ES-I3 (cell line): ENCODE data around the gene CTIF.

Experiments used
- H3K36me3 ChIP-seq: 2 replicates; pipeline ENCODE4 v1.6.1; 2013; ENCODE audit warnings: mild to moderate bottlenecking, low read length, control low read depth, moderate library complexity; ENCODE audit not compliant: insufficient read depth
- H3K4me1 ChIP-seq: 2 replicates; pipeline ENCODE4 v1.6.1; 2013; ENCODE audit warnings: mild to moderate bottlenecking, control low read depth, low read length; ENCODE audit not compliant: insufficient read depth
- H3K9ac ChIP-seq: 2 replicates; pipeline ENCODE4 v1.6.1; 2013; ENCODE audit warnings: low read depth, mild to moderate bottlenecking, low read length, moderate library complexity
- H3K9me3 ChIP-seq: 2 replicates; pipeline ENCODE4 v1.6.1; 2013; ENCODE audit warnings: mild to moderate bottlenecking, low read length, moderate library complexity; ENCODE audit not compliant: control insufficient read depth, insufficient read depth

CTIF gene

GRCh38 chr18:48661421-48661820 lies 122.6 kb downstream of the CTIF start:
- Histone ChIP-seq H3K4me1 (peaks cover 6% of the 10 kb centered on the region; the same call in 1 of the 2 replicates), H3K36me3 (no peaks in the 10 kb centered on the region), H3K9me3 (no peaks in the 10 kb centered on the region), H3K9ac (no peak overlapping the region)

GRCh38 chr18:48662011-48662661 lies 123.3 kb downstream of the CTIF start:
- Histone ChIP-seq H3K36me3 (no peaks in the 10 kb centered on the region), H3K9me3 (no peaks in the 10 kb centered on the region), H3K9ac (no peak overlapping the region), H3K4me1 (peaks cover 6% of the 10 kb centered on the region; the same call in 1 of the 2 replicates)

DNA sequence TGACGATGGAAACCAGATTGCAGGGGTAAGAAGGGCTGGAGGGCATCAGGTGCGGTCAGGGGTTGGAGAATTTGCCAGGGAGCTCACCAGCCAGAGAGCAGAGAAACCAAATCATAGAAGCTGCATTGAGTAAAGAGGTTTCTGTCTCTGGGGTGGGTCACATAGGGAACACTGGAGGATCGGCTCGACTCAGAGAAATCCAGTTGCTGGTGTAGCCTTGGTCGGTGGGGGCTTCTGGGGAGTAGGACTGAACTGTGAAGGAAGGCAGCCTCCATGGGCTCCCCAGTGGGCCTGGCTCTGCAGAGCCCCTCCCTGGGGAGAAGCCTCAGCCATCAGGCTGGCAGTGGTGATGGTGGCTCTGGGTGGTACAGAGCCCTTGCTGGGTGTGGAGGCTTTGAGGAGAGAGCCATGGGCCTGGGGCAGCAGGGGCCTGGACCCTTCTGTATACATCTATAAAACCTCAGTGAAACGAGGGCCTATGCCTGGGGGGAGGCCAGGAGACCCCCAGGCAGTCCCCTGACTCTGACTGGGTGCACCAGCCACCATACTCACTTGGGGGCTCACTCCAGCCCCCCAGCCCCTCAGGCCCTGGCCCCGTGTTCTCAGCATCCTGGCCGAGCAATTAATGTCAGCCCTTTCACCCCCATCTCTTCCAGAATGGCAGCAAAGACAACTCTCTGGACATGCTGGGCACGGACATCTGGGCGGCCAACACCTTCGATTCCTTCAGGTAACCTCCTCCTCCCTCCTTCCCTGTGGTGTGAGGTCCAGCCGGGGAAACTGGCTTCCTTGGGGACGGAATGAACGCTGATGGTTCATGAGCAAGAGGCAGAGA lies 124.5 kb downstream of the CTIF start:
- Histone ChIP-seq H3K36me3 (no peaks in the 10 kb centered on the region), H3K9ac (no peak overlapping the region), H3K4me1 (peaks cover 6% of the 10 kb centered on the region; the same call in 1 of the 2 replicates), H3K9me3 (no peaks in the 10 kb centered on the region)

DNA sequence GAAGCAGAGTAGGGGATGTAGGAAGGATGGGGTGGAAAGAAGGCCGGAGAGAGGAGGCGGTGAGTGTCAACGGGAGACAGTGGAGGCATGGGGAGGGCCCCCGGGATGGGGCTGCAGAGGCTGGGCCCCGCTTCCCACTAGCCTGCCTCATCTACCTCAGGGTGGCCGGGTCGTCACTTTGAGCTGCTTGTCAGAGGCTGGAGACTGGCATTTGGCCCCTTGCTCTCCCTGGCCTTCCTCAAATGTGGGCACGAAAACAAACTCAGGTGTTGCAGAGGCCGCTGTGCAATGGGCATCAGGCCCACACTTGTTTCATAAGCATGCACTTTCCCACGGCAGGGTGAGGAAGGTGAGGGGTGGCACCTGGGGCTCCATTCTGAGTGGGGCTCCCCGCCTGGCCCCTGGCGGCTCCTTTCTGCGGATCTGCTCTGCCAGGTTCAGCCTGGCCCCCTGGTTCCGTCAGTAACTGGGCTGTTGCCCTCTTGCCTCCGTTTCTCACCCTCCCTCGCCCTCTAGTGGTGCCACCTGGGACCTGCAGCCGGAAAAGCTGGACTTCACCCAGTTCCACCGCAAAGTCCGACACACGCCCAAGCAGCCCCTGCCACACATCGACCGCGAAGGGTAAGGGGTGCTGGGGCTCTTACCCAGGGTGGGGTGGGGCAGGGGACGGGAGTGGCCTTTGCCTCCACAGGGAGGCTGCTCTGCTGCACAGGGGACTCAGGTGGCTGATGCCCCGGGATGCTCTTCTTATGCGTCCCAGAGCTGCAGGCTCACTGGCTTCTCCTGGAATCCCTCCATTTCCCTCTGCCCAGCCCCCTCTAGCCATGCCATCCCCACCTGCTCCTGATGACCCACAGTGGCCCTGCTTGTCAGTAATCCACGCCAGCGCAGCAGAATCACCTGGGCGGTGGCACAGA lies 125.4 kb downstream of the CTIF start:
- H3K9me3 ChIP-seq: no peaks in the 10 kb centered on the region
- peaks cover 6% of the 10 kb centered on the region; the same call in 1 of the 2 replicates for H3K4me1 ChIP-seq
- H3K9ac ChIP-seq: no peak overlapping the region
- no peaks in the 10 kb centered on the region; the same call in 1 of the 2 replicates for H3K36me3 ChIP-seq

GRCh38 chr18:48665654-48666053 lies 126.8 kb downstream of the CTIF start:
- Histone ChIP-seq H3K9me3 (peaks cover 3% of the 10 kb centered on the region; the same call in 1 of the 2 replicates), H3K9ac (no peak overlapping the region), H3K4me1 (peaks cover 6% of the 10 kb centered on the region; the same call in 1 of the 2 replicates), H3K36me3 (no peaks in the 10 kb centered on the region; the same call in 1 of the 2 replicates)

DNA sequence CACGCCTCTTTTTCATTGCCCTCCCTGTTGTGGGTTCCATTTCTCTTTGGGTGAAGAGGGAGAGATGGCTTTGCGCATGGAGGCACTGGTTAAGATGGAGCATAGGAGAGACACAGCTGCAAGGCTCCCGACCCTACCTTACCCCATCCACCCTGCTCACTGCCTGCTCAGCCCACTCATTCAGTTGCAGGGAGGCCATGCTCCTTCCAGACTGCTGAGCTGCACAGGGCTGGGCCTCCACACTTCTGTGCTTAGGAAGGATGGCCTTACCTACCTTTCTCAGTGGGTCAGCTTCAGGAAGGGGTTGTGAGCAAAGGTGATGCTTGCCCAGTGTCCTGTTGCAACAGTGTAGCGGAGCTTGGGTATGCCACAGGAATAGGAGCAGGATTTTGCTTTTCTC lies 127.8 kb downstream of the CTIF start:
- Histone ChIP-seq H3K4me1 (peaks cover 4% of the 10 kb centered on the region; the same call in 1 of the 2 replicates), H3K36me3 (no peaks in the 10 kb centered on the region; the same call in 1 of the 2 replicates), H3K9ac (no peak overlapping the region), H3K9me3 (peaks cover 7% of the 10 kb centered on the region; the same call in 1 of the 2 replicates)

DNA sequence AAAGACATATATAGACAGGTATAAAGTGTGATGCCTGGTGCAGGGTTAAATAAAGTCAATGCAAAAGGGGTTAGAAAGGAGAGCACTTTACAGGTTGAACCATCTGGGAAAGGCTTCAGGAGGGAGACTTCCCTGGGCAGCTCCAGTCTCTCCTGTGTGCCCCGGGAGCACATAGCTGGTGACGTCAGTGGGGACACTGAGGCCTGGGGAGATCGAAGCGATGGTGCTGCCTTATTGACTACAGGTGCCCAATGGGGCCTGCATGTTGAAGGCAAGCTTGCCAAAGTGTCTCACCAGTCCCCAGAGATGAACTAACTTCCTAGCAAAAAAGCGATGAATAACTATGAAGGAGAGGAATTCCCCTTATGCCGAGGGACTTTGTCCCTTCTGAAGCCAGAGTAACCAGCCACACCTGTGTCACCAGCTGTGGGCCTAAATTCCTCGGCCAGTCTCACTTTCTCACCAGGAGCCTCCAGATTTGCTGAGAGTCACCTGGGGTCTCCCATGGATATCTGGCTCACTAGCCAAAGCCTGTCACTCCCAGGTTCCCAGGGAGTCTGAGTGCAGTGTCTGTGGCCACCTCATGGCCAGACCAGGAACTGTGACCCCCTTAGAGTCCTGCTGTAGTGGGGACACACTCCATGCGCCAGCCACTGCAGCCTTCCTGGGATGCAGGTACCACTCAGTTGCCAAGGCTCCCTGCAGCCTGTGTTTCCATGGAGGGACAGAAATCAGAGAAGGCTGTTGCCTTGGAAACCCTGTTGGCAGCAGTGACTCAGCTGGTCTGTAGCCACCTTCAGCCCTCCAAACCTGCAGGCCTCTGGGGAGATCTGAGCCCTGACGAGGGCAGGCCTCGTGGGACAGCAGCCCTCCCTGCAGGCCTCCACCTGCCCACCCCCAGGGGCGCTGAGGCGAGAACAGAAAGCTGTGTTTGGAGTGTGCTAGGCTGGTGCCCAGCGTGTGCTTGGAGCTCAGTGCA lies 128.7 kb downstream of the CTIF start:
- H3K9ac ChIP-seq: no peak overlapping the region
- no peaks in the 10 kb centered on the region; the same call in 1 of the 2 replicates for H3K4me1 ChIP-seq
- H3K36me3 ChIP-seq: no peaks in the 10 kb centered on the region; the same call in 1 of the 2 replicates
- peaks cover 8% of the 10 kb centered on the region; the same call in 1 of the 2 replicates for H3K9me3 ChIP-seq

DNA sequence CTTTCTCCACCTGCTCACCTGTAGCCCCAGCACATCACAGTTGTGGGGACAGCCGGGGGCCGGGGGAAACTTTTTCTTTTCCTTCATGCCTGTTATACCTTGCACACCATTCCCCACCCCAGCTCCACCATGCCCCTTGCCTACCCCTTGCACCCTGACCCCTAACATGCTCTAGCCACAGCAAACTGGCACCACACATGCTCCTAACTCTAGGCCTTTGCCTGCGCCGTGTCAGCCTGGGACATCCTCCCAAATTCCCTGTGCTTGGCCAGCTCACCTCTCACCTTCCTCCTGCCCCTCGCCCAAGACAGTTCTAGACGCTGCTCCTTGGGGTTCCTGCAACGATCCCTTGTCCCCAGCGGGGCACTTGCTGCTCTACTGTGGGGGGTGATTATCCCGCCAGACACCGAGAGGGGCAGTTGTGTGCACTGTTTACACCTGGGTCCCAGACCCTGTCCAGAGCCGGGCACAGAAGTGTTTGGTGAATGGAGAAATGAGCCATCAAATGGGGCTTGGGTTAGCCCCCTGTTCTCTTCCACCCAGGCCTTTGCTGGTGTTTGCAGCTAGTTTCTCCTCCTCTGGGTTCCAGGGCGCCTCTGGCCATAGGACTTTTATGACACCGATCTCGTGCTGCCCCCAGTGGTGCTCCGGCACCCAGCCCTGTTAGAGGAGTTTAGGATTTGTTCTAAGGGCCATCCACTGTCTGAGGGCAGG lies 129.8 kb downstream of the CTIF start:
- Histone ChIP-seq H3K9ac (no peak overlapping the region), H3K4me1 (no peaks in the 10 kb centered on the region), H3K36me3 (no peaks in the 10 kb centered on the region; the same call in 1 of the 2 replicates), H3K9me3 (peaks cover 8% of the 10 kb centered on the region; the same call in 1 of the 2 replicates)

GRCh38 chr18:48669180-48669675 lies 130.4 kb downstream of the CTIF start:
- Histone ChIP-seq H3K9me3 (peaks cover 8% of the 10 kb centered on the region; the same call in 1 of the 2 replicates), H3K4me1 (no peaks in the 10 kb centered on the region), H3K36me3 (no peaks in the 10 kb centered on the region; the same call in 1 of the 2 replicates), H3K9ac (no peak overlapping the region)

- Histone ChIP-seq H3K4me1 (no peaks in the 10 kb centered on the region), H3K9me3 (peaks cover 8% of the 10 kb centered on the region; the same call in 1 of the 2 replicates), H3K36me3 (no peaks in the 10 kb centered on the region; the same call in 1 of the 2 replicates), H3K9ac (no peak overlapping the region)
Measured at GRCh38 chr18:48669991-48670750, 131.3 kb downstream of the CTIF start.

- no peaks in the 10 kb centered on the region; the same call in 1 of the 2 replicates for H3K36me3 ChIP-seq
- peaks cover 8% of the 10 kb centered on the region; the same call in 1 of the 2 replicates for H3K9me3 ChIP-seq
- no peak overlapping the region for H3K9ac ChIP-seq
- no peaks in the 10 kb centered on the region for H3K4me1 ChIP-seq
Measured at GRCh38 chr18:48670751-48671560, 132.1 kb downstream of the CTIF start.
